ENCODE measurements around the gene HIPK3.

- no peak for TF ChIP-seq GATA2 (IDR thresholded peaks at IDR 0.05; ENCODE audit: low read depth, low read length)
- TF ChIP-seq GATA3 (IDR thresholded peaks at IDR 0.05; ENCODE audit: low read depth, low read length): no peak
These were observed 16.5 kb downstream of the HIPK3 start for GRCh38 chr11:33273656-33274055.

All from SH-SY5Y (cell line).